Measurements from ENCODE around the gene CUL3.

- TF ChIP-seq CTCF (conservative IDR thresholded peaks at IDR 0.05; ENCODE audit: low read length) (no peak), EZH2phosphoT487 (IDR thresholded peaks at IDR 0.05; ENCODE audit: borderline replicate concordance, low read depth, low read length) (no peak)
Measured at GRCh38 chr2:224421065-224421464, 164.1 kb downstream of the CUL3 start.
